H1 (cell line): ENCODE data around the gene ZBTB7A. TPM values are rescaled to one million over a fixed set of nuclear protein-coding genes. Genes with fewer than 3 reads are reported as not detected.

ENCODE experiments used
- BRCA1 ChIP-seq: IDR thresholded peaks from 2 replicates; pipeline ENCODE4 v1.6.1; 2012; ENCODE audit warnings: low read depth, low read length, improper control_type of control experiment
- CREB1 ChIP-seq: IDR thresholded peaks from 2 replicates; pipeline ENCODE4 v1.6.1; 2012; ENCODE audit warnings: inconsistent platforms
- JUND ChIP-seq: IDR thresholded peaks from 2 replicates; pipeline ENCODE4 v1.6.1; 2011; ENCODE audit warnings: mild to moderate bottlenecking, improper control_type of control experiment, low read length
- PHF8 ChIP-seq: fragments of 200-600 bp; sonication (generic); conservative IDR thresholded peaks from 2 replicates; pipeline ENCODE4 v1.7.1; 2012; ENCODE audit warnings: low read depth, mild to moderate bottlenecking, inconsistent platforms, low read length, moderate library complexity
- SAP30 ChIP-seq: fragments of 300-600 bp; sonication (generic); IDR thresholded peaks from 2 replicates; pipeline ENCODE4 v1.7.1; 2012; ENCODE audit warnings: low read length, moderate library complexity, mild to moderate bottlenecking, inconsistent platforms; ENCODE audit not compliant: insufficient read depth, insufficient replicate concordance
- SIN3A ChIP-seq, 2 experiments: IDR thresholded peaks in 1 of 2; conservative IDR thresholded peaks in 1 of 2; 2 replicates each; pipeline ENCODE4 v1.6.1; 2011 to 2012; ENCODE audit warnings: low read length in 2 of 2, improper control_type of control experiment in 1 of 2, low read depth in 1 of 2, mild to moderate bottlenecking in 1 of 2
- SUZ12 ChIP-seq: fragments of 200-600 bp; sonication (generic); IDR thresholded peaks from 2 replicates; pipeline ENCODE4 v1.6.1; 2012; ENCODE audit warnings: mild to moderate bottlenecking, inconsistent platforms, low read length, moderate library complexity, mixed read lengths
- polyA plus RNA-seq, 7 experiments: library from polyadenylated mRNA; depleted of rRNA in 3 of 7; stranded (reverse) in 5 of 7; unstranded in 2 of 7; fragments of >200 nt in 5 of 7; fragments of 200-250 nt in 2 of 7; gene quantifications; 1 replicate in 5 of 7; 2 replicates in 1 of 7; 4 replicates in 1 of 7; pipeline versions ENCODE4 v1.2.1 to v1.2.3, GENCODE V29; 2011 to 2013; ENCODE audit warnings: missing spikeins in 2 of 7, mixed read lengths in 2 of 7
- total RNA-seq: library from RNA; stranded (reverse); fragmentation: NEBNext Ultra II Directional; extraction: Animal tissue kit (Norgen Biotek cat#: 25700); gene quantifications from 2 replicates; pipeline ENCODE4 v1.2.1, GENCODE V29; 2021
- TF ChIP-seq, protein P1 (sequence below): fragments of 300-600 bp; sonication (generic); IDR thresholded peaks from 2 replicates; pipeline ENCODE4 v1.7.1; 2012; ENCODE audit warnings: low read length, moderate library complexity, mild to moderate bottlenecking, inconsistent platforms; ENCODE audit not compliant: insufficient replicate concordance
- TF ChIP-seq, protein P2 (sequence below), 3 experiments: IDR thresholded peaks; 1 replicate in 2 of 3; 2 replicates in 1 of 3; pipeline versions ENCODE4 v1.5.1 to v1.6.1; 2011; ENCODE audit warnings: low read length in 3 of 3, mild to moderate bottlenecking in 3 of 3, inconsistent platforms in 2 of 3, low read depth in 1 of 3, moderate library complexity in 1 of 3; ENCODE audit not compliant: insufficient read depth in 1 of 3; ENCODE audit errors: control extremely low read depth in 1 of 3

Gene ZBTB7A
- total and polyA plus RNA-seq, 2 of the 8 experiments (the other 6 are each of a cell fraction or from before 2014, with no cell fraction given): 5.6 to 17.8 TPM

DNA sequence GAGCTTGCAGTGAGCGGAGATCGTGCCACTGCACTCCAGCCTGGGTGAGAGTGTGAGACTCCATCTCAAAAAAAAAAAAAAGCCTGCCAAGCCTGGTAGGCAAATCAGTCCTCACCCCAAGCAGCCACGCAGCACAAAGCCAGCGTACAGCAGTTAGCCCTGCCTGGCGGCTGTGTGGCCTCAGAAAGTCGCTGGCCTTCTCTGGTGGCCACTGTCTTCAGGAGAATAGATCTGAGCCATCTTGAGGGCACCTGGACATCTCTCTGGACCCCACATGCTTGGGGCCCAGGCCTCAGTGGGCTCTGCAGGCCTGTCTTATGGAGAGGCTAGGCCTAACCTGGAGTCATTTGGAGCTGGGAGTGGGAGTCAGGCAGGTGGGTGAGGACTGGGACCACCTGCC, 36.1 kb downstream of the ZBTB7A start (continued):
- TF ChIP-seq, protein P1, sequence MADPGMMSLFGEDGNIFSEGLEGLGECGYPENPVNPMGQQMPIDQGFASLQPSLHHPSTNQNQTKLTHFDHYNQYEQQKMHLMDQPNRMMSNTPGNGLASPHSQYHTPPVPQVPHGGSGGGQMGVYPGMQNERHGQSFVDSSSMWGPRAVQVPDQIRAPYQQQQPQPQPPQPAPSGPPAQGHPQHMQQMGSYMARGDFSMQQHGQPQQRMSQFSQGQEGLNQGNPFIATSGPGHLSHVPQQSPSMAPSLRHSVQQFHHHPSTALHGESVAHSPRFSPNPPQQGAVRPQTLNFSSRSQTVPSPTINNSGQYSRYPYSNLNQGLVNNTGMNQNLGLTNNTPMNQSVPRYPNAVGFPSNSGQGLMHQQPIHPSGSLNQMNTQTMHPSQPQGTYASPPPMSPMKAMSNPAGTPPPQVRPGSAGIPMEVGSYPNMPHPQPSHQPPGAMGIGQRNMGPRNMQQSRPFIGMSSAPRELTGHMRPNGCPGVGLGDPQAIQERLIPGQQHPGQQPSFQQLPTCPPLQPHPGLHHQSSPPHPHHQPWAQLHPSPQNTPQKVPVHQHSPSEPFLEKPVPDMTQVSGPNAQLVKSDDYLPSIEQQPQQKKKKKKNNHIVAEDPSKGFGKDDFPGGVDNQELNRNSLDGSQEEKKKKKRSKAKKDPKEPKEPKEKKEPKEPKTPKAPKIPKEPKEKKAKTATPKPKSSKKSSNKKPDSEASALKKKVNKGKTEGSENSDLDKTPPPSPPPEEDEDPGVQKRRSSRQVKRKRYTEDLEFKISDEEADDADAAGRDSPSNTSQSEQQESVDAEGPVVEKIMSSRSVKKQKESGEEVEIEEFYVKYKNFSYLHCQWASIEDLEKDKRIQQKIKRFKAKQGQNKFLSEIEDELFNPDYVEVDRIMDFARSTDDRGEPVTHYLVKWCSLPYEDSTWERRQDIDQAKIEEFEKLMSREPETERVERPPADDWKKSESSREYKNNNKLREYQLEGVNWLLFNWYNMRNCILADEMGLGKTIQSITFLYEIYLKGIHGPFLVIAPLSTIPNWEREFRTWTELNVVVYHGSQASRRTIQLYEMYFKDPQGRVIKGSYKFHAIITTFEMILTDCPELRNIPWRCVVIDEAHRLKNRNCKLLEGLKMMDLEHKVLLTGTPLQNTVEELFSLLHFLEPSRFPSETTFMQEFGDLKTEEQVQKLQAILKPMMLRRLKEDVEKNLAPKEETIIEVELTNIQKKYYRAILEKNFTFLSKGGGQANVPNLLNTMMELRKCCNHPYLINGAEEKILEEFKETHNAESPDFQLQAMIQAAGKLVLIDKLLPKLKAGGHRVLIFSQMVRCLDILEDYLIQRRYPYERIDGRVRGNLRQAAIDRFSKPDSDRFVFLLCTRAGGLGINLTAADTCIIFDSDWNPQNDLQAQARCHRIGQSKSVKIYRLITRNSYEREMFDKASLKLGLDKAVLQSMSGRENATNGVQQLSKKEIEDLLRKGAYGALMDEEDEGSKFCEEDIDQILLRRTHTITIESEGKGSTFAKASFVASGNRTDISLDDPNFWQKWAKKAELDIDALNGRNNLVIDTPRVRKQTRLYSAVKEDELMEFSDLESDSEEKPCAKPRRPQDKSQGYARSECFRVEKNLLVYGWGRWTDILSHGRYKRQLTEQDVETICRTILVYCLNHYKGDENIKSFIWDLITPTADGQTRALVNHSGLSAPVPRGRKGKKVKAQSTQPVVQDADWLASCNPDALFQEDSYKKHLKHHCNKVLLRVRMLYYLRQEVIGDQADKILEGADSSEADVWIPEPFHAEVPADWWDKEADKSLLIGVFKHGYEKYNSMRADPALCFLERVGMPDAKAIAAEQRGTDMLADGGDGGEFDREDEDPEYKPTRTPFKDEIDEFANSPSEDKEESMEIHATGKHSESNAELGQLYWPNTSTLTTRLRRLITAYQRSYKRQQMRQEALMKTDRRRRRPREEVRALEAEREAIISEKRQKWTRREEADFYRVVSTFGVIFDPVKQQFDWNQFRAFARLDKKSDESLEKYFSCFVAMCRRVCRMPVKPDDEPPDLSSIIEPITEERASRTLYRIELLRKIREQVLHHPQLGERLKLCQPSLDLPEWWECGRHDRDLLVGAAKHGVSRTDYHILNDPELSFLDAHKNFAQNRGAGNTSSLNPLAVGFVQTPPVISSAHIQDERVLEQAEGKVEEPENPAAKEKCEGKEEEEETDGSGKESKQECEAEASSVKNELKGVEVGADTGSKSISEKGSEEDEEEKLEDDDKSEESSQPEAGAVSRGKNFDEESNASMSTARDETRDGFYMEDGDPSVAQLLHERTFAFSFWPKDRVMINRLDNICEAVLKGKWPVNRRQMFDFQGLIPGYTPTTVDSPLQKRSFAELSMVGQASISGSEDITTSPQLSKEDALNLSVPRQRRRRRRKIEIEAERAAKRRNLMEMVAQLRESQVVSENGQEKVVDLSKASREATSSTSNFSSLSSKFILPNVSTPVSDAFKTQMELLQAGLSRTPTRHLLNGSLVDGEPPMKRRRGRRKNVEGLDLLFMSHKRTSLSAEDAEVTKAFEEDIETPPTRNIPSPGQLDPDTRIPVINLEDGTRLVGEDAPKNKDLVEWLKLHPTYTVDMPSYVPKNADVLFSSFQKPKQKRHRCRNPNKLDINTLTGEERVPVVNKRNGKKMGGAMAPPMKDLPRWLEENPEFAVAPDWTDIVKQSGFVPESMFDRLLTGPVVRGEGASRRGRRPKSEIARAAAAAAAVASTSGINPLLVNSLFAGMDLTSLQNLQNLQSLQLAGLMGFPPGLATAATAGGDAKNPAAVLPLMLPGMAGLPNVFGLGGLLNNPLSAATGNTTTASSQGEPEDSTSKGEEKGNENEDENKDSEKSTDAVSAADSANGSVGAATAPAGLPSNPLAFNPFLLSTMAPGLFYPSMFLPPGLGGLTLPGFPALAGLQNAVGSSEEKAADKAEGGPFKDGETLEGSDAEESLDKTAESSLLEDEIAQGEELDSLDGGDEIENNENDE: no peak
- TF ChIP-seq, protein P2, sequence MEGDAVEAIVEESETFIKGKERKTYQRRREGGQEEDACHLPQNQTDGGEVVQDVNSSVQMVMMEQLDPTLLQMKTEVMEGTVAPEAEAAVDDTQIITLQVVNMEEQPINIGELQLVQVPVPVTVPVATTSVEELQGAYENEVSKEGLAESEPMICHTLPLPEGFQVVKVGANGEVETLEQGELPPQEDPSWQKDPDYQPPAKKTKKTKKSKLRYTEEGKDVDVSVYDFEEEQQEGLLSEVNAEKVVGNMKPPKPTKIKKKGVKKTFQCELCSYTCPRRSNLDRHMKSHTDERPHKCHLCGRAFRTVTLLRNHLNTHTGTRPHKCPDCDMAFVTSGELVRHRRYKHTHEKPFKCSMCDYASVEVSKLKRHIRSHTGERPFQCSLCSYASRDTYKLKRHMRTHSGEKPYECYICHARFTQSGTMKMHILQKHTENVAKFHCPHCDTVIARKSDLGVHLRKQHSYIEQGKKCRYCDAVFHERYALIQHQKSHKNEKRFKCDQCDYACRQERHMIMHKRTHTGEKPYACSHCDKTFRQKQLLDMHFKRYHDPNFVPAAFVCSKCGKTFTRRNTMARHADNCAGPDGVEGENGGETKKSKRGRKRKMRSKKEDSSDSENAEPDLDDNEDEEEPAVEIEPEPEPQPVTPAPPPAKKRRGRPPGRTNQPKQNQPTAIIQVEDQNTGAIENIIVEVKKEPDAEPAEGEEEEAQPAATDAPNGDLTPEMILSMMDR (IDR thresholded peaks at IDR 0.05; ENCODE audit: control extremely low read depth in 1 of 3, insufficient read depth in 1 of 3, low read depth in 1 of 3, low read length in 3 of 3): no peak
- TF ChIP-seq CREB1 (no peak), SUZ12 (no peak), JUND (no peak), PHF8 (no peak), SAP30 (no peak), BRCA1 (no peak), SIN3A (conservative IDR thresholded peaks at IDR 0.05 in 1 of 2, IDR thresholded peaks at IDR 0.05 in 1 of 2; ENCODE audit: low read depth in 1 of 2, low read length in 2 of 2) (no peak)
